PC-9 (cell line): ENCODE measurements around the gene ALK. TPM values are rescaled to one million over a fixed set of nuclear protein-coding genes. Genes with fewer than 3 reads are reported as not detected.

Experiments
- BruUV-seq: library from RNA; stranded (reverse); fragments of 400-500 nt; replicated peaks from 2 replicates; lab custom pipeline; 2021; lab: Mats Ljungman, UMichigan
- CTCF ChIA-PET: fragments of 300-600 bp; sonication (Branson Sonifier 250); formaldehyde crosslinking; loops from one replicate; lab custom pipeline; 2022; ENCODE audit warnings: antibody characterized with exemption; lab: Charles Lee
- POLR2A ChIA-PET: fragments of 300-600 bp; sonication (Branson Sonifier 250); formaldehyde crosslinking; loops from one replicate; lab custom pipeline; 2022; ENCODE audit warnings: antibody characterized with exemption; ENCODE audit not compliant: unreplicated experiment; lab: Charles Lee
- DNase-seq, 2 experiments: peaks; one replicate each; pipeline versions ENCODE4 v3.0.0 to v3.0.0-alpha.2; 2015 to 2022; ENCODE audit warnings: mixed read lengths in 1 of 2
- H2AFZ ChIP-seq: fragments of 200-600 bp; sonication (generic); 2 replicates; pipeline ENCODE4 v1.8.1; 2017; ENCODE audit warnings: antibody characterized with exemption
- H3F3A ChIP-seq: fragments of 200-600 bp; sonication (generic); 2 replicates; pipeline ENCODE4 v1.8.1; 2017; ENCODE audit warnings: antibody characterized with exemption, mild to moderate bottlenecking, low read depth; ENCODE audit not compliant: insufficient read depth
- H3K27ac ChIP-seq: fragments of 200-600 bp; sonication (generic); 2 replicates; pipeline ENCODE4 v1.6.1; 2016; ENCODE audit warnings: mixed run types
- H3K27me3 ChIP-seq: fragments of 200-600 bp; sonication (generic); 2 replicates; pipeline ENCODE4 v1.6.1; 2016; ENCODE audit warnings: low read depth, mixed run types; ENCODE audit not compliant: insufficient read depth
- H3K36me3 ChIP-seq: fragments of 200-600 bp; sonication (generic); 2 replicates; pipeline ENCODE4 v1.6.1; 2016; ENCODE audit warnings: low read depth, mixed run types
- H3K4me1 ChIP-seq: fragments of 200-600 bp; sonication (generic); replicated peaks from 2 replicates; pipeline ENCODE4 v1.6.1; 2016; ENCODE audit warnings: mixed run types; ENCODE audit not compliant: insufficient read depth
- H3K4me2 ChIP-seq: fragments of 200-600 bp; sonication (generic); 2 replicates; pipeline ENCODE4 v1.6.1; 2017; ENCODE audit warnings: mixed run types
- H3K4me3 ChIP-seq: fragments of 200-600 bp; sonication (generic); 2 replicates; pipeline ENCODE4 v1.6.1; 2016; ENCODE audit warnings: mixed run types
- H3K79me2 ChIP-seq: fragments of 200-600 bp; sonication (generic); 2 replicates; pipeline ENCODE4 v1.6.1; 2017; ENCODE audit warnings: low read depth, mixed run types
- H3K9me2 ChIP-seq: fragments of 200-600 bp; sonication (generic); 2 replicates; pipeline ENCODE4 v1.8.1; 2017; ENCODE audit warnings: mild to moderate bottlenecking; ENCODE audit not compliant: insufficient read depth
- H3K9me3 ChIP-seq: fragments of 200-600 bp; sonication (generic); 2 replicates; pipeline ENCODE4 v1.8.1; 2016; ENCODE audit warnings: low read depth; ENCODE audit not compliant: insufficient read depth
- H4K20me1 ChIP-seq: fragments of 200-600 bp; sonication (generic); 2 replicates; pipeline ENCODE4 v1.8.1; 2017; ENCODE audit not compliant: insufficient read depth
- CTCF ChIP-seq: fragments of 200-600 bp; sonication (generic); conservative IDR thresholded peaks from 2 replicates; pipeline ENCODE4 v1.6.1; 2017; ENCODE audit warnings: mixed run types, antibody characterized with exemption, mild to moderate bottlenecking, moderate library complexity
- EZH2 ChIP-seq: fragments of 200-600 bp; sonication (generic); IDR thresholded peaks from 2 replicates; pipeline ENCODE4 v1.8.0; 2017; ENCODE audit warnings: antibody characterized with exemption, low read depth
- intact Hi-C: fragments of 100-400 bp; cut with micrococcal nuclease; formaldehyde crosslinking; loops from one replicate; pipeline ENCODE4 v1.10.0; 2022; ENCODE audit not compliant: unreplicated experiment
- total RNA-seq: library from RNA; stranded (reverse); gene quantifications from 2 replicates; pipeline ENCODE4 v1.2.3, GENCODE V29; 2021

The ALK gene
- total RNA-seq, 1 experiment from 2014 or later, result not detected

GRCh38 chr2:29363111-29363510, 558.3 kb downstream of the ALK start:
- Histone ChIP-seq H3K27me3 (peaks cover 62% of the 10 kb centered on the region), H3K79me2 (no peaks in the 10 kb centered on the region), H3F3A (no peaks in the 10 kb centered on the region), H3K9me3 (no peaks in the 10 kb centered on the region), H4K20me1 (no peaks in the 10 kb centered on the region), H3K4me3 (no peak overlapping the region), H3K9me2 (no peaks in the 10 kb centered on the region; the same call in 1 of the 2 replicates), H2AFZ (no peak overlapping the region), H3K4me1 (no peaks in the 10 kb centered on the region), H3K27ac (no peak overlapping the region), H3K4me2 (no peak overlapping the region), H3K36me3 (no peaks in the 10 kb centered on the region)
- CTCF ChIA-PET, result no interaction called here
- no TSS peak for BruUV-seq
- POLR2A ChIA-PET, result no interaction called here
- peak in 1 of 2 experiments; percentile 10 for DNase-seq
- TF ChIP-seq EZH2 (no peak), CTCF (no peak)
- intact Hi-C loops, result no loop called here

GRCh38 chr2:29361231-29361630, 560.2 kb downstream of the ALK start:
- Histone ChIP-seq H3K79me2 (no peaks in the 10 kb centered on the region), H3K27me3 (peaks cover 57% of the 10 kb centered on the region), H3K27ac (no peak overlapping the region), H2AFZ (no peak overlapping the region), H3K4me2 (no peak overlapping the region), H3K9me3 (no peaks in the 10 kb centered on the region), H3K36me3 (no peaks in the 10 kb centered on the region), H3K4me1 (no peaks in the 10 kb centered on the region), H3K4me3 (no peak overlapping the region), H4K20me1 (no peaks in the 10 kb centered on the region), H3F3A (no peaks in the 10 kb centered on the region), H3K9me2 (no peaks in the 10 kb centered on the region)
- no peak for DNase-seq
- intact Hi-C loops, result no loop called here
- no peak for TF ChIP-seq EZH2
- TF ChIP-seq CTCF, result no peak
- POLR2A ChIA-PET, result no interaction called here
- no TSS peak for BruUV-seq
- CTCF ChIA-PET, result no interaction called here

- Histone ChIP-seq H3K27me3 (peaks cover 56% of the 10 kb centered on the region), H3K79me2 (no peaks in the 10 kb centered on the region), H3K4me1 (no peaks in the 10 kb centered on the region), H3K9me3 (no peaks in the 10 kb centered on the region), H3K9me2 (no peaks in the 10 kb centered on the region), H3K27ac (no peak overlapping the region), H2AFZ (no peak overlapping the region), H3K4me2 (no peak overlapping the region), H3K4me3 (no peak overlapping the region), H3F3A (no peaks in the 10 kb centered on the region), H4K20me1 (no peaks in the 10 kb centered on the region), H3K36me3 (no peaks in the 10 kb centered on the region)
- ChIA-PET POLR2A (no interaction called here), CTCF (no interaction called here)
- intact Hi-C loops, result no loop called here
- peak in 1 of 2 experiments; percentile 28 for DNase-seq
- TF ChIP-seq EZH2 (no peak), CTCF (no peak)
- BruUV-seq, result no TSS peak
Observed at GRCh38 chr2:29360016-29360784, 561.2 kb downstream of the ALK start.
